PC-9 (cell line): ENCODE measurements around the gene HLA-A. TPM values are rescaled to one million over a fixed set of nuclear protein-coding genes. Genes with fewer than 3 reads are reported as not detected.

ENCODE experiments used
- Bru-seq: library from RNA; stranded (reverse); fragments of 400-500 nt; gene quantifications from one replicate; lab custom pipeline; 2021; lab: Mats Ljungman, UMichigan
- BruChase-seq, 2 experiments: library from RNA; stranded (reverse); fragments of 400-500 nt; gene quantifications; one replicate each; lab custom pipeline; 2021; lab: Mats Ljungman, UMichigan
- BruUV-seq: library from RNA; stranded (reverse); fragments of 400-500 nt; replicated peaks from 2 replicates; lab custom pipeline; 2021; lab: Mats Ljungman, UMichigan
- CTCF ChIA-PET: fragments of 300-600 bp; sonication (Branson Sonifier 250); formaldehyde crosslinking; loops from one replicate; lab custom pipeline; 2022; ENCODE audit warnings: antibody characterized with exemption; lab: Charles Lee
- POLR2A ChIA-PET: fragments of 300-600 bp; sonication (Branson Sonifier 250); formaldehyde crosslinking; loops from one replicate; lab custom pipeline; 2022; ENCODE audit warnings: antibody characterized with exemption; ENCODE audit not compliant: unreplicated experiment; lab: Charles Lee
- DNase-seq, 2 experiments: peaks; one replicate each; pipeline versions ENCODE4 v3.0.0 to v3.0.0-alpha.2; 2015 to 2022; ENCODE audit warnings: mixed read lengths in 1 of 2
- H2AFZ ChIP-seq: fragments of 200-600 bp; sonication (generic); 2 replicates; pipeline ENCODE4 v1.8.1; 2017; ENCODE audit warnings: antibody characterized with exemption
- H3F3A ChIP-seq: fragments of 200-600 bp; sonication (generic); 2 replicates; pipeline ENCODE4 v1.8.1; 2017; ENCODE audit warnings: antibody characterized with exemption, mild to moderate bottlenecking, low read depth; ENCODE audit not compliant: insufficient read depth
- H3K27ac ChIP-seq: fragments of 200-600 bp; sonication (generic); 2 replicates; pipeline ENCODE4 v1.6.1; 2016; ENCODE audit warnings: mixed run types
- H3K27me3 ChIP-seq: fragments of 200-600 bp; sonication (generic); 2 replicates; pipeline ENCODE4 v1.6.1; 2016; ENCODE audit warnings: low read depth, mixed run types; ENCODE audit not compliant: insufficient read depth
- H3K36me3 ChIP-seq: fragments of 200-600 bp; sonication (generic); 2 replicates; pipeline ENCODE4 v1.6.1; 2016; ENCODE audit warnings: low read depth, mixed run types
- H3K4me1 ChIP-seq: fragments of 200-600 bp; sonication (generic); replicated peaks from 2 replicates; pipeline ENCODE4 v1.6.1; 2016; ENCODE audit warnings: mixed run types; ENCODE audit not compliant: insufficient read depth
- H3K4me2 ChIP-seq: fragments of 200-600 bp; sonication (generic); 2 replicates; pipeline ENCODE4 v1.6.1; 2017; ENCODE audit warnings: mixed run types
- H3K4me3 ChIP-seq: fragments of 200-600 bp; sonication (generic); 2 replicates; pipeline ENCODE4 v1.6.1; 2016; ENCODE audit warnings: mixed run types
- H3K79me2 ChIP-seq: fragments of 200-600 bp; sonication (generic); 2 replicates; pipeline ENCODE4 v1.6.1; 2017; ENCODE audit warnings: low read depth, mixed run types
- H3K9me2 ChIP-seq: fragments of 200-600 bp; sonication (generic); 2 replicates; pipeline ENCODE4 v1.8.1; 2017; ENCODE audit warnings: mild to moderate bottlenecking; ENCODE audit not compliant: insufficient read depth
- H3K9me3 ChIP-seq: fragments of 200-600 bp; sonication (generic); 2 replicates; pipeline ENCODE4 v1.8.1; 2016; ENCODE audit warnings: low read depth; ENCODE audit not compliant: insufficient read depth
- H4K20me1 ChIP-seq: fragments of 200-600 bp; sonication (generic); 2 replicates; pipeline ENCODE4 v1.8.1; 2017; ENCODE audit not compliant: insufficient read depth
- EZH2 ChIP-seq: fragments of 200-600 bp; sonication (generic); IDR thresholded peaks from 2 replicates; pipeline ENCODE4 v1.8.0; 2017; ENCODE audit warnings: antibody characterized with exemption, low read depth
- intact Hi-C: fragments of 100-400 bp; cut with micrococcal nuclease; formaldehyde crosslinking; loops from one replicate; pipeline ENCODE4 v1.10.0; 2022; ENCODE audit not compliant: unreplicated experiment
- long read RNA-seq: library from polyadenylated mRNA; stranded (forward); transcript quantifications from one replicate; pipeline ENCODE4 v2.0.0, GENCODE V29; 2022
- total RNA-seq: library from RNA; stranded (reverse); gene quantifications from 2 replicates; pipeline ENCODE4 v1.2.3, GENCODE V29; 2021
- TF ChIP-seq, protein P1 (sequence below): fragments of 200-600 bp; sonication (generic); conservative IDR thresholded peaks from 2 replicates; pipeline ENCODE4 v1.6.1; 2017; ENCODE audit warnings: mixed run types, antibody characterized with exemption, mild to moderate bottlenecking, moderate library complexity

HLA-A gene
- 168 and 261 TPM in 2 replicates for total RNA-seq
- percentile 70 among the genes with signal in this experiment for Bru-seq, nascent RNA
- BruChase-seq, experiment 1, labeled RNA remaining after a 2-hour chase = percentile 87 among the genes with signal in this experiment
- percentile 91 among the genes with signal in this experiment for BruChase-seq, experiment 2, labeled RNA remaining after a 6-hour chase
- long read RNA-seq, transcript HLA-A-203 (8 exons, 1,611 nt) = major isoform, 268 of 333 reads
- long read RNA-seq, partial matches to known transcripts = 42 of 333 reads
- long read RNA-seq, other reads (novel, unspliced or antisense) = 22 of 333 reads

DNA sequence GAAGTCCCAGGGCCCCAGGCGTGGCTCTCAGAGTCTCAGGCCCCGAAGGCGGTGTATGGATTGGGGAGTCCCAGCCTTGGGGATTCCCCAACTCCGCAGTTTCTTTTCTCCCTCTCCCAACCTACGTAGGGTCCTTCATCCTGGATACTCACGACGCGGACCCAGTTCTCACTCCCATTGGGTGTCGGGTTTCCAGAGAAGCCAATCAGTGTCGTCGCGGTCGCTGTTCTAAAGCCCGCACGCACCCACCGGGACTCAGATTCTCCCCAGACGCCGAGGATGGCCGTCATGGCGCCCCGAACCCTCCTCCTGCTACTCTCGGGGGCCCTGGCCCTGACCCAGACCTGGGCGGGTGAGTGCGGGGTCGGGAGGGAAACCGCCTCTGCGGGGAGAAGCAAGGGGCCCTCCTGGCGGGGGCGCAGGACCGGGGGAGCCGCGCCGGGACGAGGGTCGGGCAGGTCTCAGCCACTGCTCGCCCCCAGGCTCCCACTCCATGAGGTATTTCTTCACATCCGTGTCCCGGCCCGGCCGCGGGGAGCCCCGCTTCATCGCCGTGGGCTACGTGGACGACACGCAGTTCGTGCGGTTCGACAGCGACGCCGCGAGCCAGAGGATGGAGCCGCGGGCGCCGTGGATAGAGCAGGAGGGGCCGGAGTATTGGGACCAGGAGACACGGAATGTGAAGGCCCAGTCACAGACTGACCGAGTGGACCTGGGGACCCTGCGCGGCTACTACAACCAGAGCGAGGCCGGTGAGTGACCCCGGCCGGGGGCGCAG lies at the start of gene HLA-A:
Gene HLA-A, plus strand, starts transcription at position 258 of the 778 bp plus-strand sequence. Its CDS starts 22 bp downstream, at position 280.
- CTCF ChIA-PET = no interaction called here
- TF ChIP-seq, protein P1, sequence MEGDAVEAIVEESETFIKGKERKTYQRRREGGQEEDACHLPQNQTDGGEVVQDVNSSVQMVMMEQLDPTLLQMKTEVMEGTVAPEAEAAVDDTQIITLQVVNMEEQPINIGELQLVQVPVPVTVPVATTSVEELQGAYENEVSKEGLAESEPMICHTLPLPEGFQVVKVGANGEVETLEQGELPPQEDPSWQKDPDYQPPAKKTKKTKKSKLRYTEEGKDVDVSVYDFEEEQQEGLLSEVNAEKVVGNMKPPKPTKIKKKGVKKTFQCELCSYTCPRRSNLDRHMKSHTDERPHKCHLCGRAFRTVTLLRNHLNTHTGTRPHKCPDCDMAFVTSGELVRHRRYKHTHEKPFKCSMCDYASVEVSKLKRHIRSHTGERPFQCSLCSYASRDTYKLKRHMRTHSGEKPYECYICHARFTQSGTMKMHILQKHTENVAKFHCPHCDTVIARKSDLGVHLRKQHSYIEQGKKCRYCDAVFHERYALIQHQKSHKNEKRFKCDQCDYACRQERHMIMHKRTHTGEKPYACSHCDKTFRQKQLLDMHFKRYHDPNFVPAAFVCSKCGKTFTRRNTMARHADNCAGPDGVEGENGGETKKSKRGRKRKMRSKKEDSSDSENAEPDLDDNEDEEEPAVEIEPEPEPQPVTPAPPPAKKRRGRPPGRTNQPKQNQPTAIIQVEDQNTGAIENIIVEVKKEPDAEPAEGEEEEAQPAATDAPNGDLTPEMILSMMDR = no peak
- no peak for TF ChIP-seq EZH2
- Histone ChIP-seq H2AFZ (peak within 1 kb of the TSS; percentile 84), H3K4me3 (peak within 1 kb of the TSS; percentile 55), H3K4me2 (peak within 1 kb of the TSS; percentile 83), H3F3A (no peaks in the 10 kb centered on the region), H3K9me2 (no peaks in the 10 kb centered on the region), H3K27ac (no peak within 1 kb of the TSS), H3K27me3 (no peaks in the 10 kb centered on the region), H3K36me3 (no peaks in the 10 kb centered on the region), H3K4me1 (no peaks in the 10 kb centered on the region), H3K79me2 (no peaks in the 10 kb centered on the region), H3K9me3 (no peaks in the 10 kb centered on the region), H4K20me1 (no peaks in the 10 kb centered on the region)
- DNase-seq = peak; percentile 85 to 86
- POLR2A ChIA-PET = interaction anchor here (0.5 kb wide), 1 partner anchor 82 kb away, joined by 4 read pairs; no protein-coding TSS in a partner anchor
- intact Hi-C loops = loop anchor here (1.0 kb wide), 2 partner anchors 22 to 54 kb away; no protein-coding TSS in a partner anchor
- BruUV-seq = TSS peak; percentile 60

DNA sequence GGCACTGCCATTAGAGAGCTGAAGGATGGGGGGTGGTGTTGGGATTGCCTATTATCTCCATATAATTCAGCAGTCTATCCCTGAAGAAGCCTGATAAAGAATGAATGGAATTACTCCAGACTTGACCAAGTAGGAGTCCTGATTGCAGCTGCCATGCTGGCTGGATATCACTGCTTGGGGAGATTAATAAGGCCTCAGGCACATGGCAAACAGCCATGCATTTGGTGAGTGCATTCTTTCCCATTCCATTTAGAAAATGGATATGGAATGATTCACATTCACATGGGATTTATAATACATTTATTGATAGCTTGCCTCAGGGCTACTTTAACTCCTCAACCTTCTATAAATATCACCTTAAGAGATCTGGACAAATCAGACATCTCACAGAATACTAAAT lies 49.6 kb upstream of the HLA-A start:
- intact Hi-C loops = no loop called here
- no peak for DNase-seq
- Histone ChIP-seq H4K20me1 (no peaks in the 10 kb centered on the region), H3K27ac (no peak overlapping the region), H2AFZ (no peak overlapping the region), H3K79me2 (no peaks in the 10 kb centered on the region), H3K36me3 (no peaks in the 10 kb centered on the region), H3F3A (no peaks in the 10 kb centered on the region), H3K4me2 (no peak overlapping the region), H3K4me1 (no peaks in the 10 kb centered on the region), H3K4me3 (no peak overlapping the region), H3K27me3 (no peaks in the 10 kb centered on the region), H3K9me2 (no peaks in the 10 kb centered on the region), H3K9me3 (no peaks in the 10 kb centered on the region)
- no peak for TF ChIP-seq EZH2
- TF ChIP-seq, protein P1 = no peak
- no TSS peak for BruUV-seq
- POLR2A ChIA-PET = no interaction called here
- CTCF ChIA-PET = no interaction called here

DNA sequence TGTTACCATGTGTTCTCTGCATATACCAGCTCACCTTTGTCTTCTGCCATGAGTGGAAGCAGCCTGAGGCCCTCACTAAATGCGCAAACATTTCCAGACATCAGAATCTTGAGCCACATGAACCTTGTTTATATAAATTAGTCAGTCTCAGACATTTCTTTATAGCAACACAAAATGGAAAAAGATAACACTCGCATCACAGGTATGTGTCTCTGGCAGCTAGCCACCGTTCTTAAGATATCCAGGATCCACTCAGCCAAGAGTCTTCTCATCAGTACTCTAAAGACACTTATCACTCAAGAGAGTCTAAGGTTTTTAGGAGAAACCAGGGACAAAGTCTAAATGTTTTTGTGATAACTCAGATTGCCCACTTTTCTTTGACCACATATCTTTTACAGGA lies 43.1 kb upstream of the HLA-A start:
- TF ChIP-seq, protein P1 = no peak
- TF ChIP-seq EZH2 = no peak
- no peak for DNase-seq
- BruUV-seq = no TSS peak
- H3K27me3 ChIP-seq = no peaks in the 10 kb centered on the region
- no peaks in the 10 kb centered on the region for H3K9me2 ChIP-seq
- CTCF ChIA-PET = no interaction called here
- H3F3A ChIP-seq = no peaks in the 10 kb centered on the region
- no peaks in the 10 kb centered on the region for H3K79me2 ChIP-seq
- no peaks in the 10 kb centered on the region for H3K9me3 ChIP-seq
- H4K20me1 ChIP-seq = no peaks in the 10 kb centered on the region
- no peaks in the 10 kb centered on the region for H3K4me1 ChIP-seq
- no peaks in the 10 kb centered on the region for H3K36me3 ChIP-seq
- POLR2A ChIA-PET = no interaction called here
- intact Hi-C loops = no loop called here
- H2AFZ ChIP-seq = no peak overlapping the region
- no peak overlapping the region for H3K4me2 ChIP-seq
- H3K27ac ChIP-seq = no peak overlapping the region
- no peak overlapping the region for H3K4me3 ChIP-seq
